Tibial nerve (tissue), 4 donors: ENCODE results near the gene PRDM5.

ENCODE experiments used
- EP300 ChIP-seq, 2 donors: sonication (generic); formaldehyde crosslinking; IDR thresholded peaks; one replicate each; pipeline ENCODE4 v1.6.1; 2017; ENCODE audit warnings: antibody characterized with exemption in 2 of 2, mild to moderate bottlenecking in 1 of 2
- POLR2A ChIP-seq, 2 donors: fragments of 450-650 bp; IDR thresholded peaks; one replicate each; pipeline ENCODE4 v1.6.1; 2017; ENCODE audit warnings: antibody characterized with exemption in 2 of 2, mild to moderate bottlenecking in 2 of 2, moderate library complexity in 2 of 2
- TF ChIP-seq, protein P1 (sequence below), 5 experiments: fragments of 200-600 bp in 3 of 5; fragments of 450-650 bp in 2 of 5; sonication (generic) in 3 of 5; IDR thresholded peaks; one replicate each; pipeline ENCODE4 v1.5.1; 2016 to 2019; ENCODE audit warnings: antibody characterized with exemption in 5 of 5, mild to moderate bottlenecking in 3 of 5, moderate library complexity in 2 of 5

DNA sequence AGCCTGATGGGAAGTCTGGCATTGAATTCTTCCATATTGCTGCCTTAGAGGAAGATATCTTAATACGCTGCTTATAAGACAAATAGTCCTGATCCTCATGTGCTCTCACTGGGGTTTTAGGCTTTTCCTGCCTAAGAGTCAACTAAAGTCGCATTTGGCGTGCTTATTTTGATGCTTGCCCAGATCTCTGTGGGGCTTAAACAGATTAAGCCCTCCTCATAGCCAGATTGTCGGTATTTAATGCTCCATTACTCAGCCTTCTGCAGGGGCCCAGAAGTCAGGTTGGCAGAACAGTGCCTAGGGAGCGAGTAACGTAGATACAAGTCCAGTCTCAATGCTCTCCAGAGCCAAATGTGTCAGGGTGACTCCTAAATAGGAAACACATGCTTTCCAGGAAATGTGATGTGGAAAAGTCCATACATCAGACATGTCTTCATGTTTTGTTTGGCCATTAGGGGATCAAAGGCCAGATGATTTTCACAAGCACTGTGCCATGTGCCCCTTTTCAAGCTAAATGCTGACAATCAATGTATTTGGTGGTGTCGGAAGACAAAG is 262.8 kb downstream of the PRDM5 start:
- TF ChIP-seq, protein P1, sequence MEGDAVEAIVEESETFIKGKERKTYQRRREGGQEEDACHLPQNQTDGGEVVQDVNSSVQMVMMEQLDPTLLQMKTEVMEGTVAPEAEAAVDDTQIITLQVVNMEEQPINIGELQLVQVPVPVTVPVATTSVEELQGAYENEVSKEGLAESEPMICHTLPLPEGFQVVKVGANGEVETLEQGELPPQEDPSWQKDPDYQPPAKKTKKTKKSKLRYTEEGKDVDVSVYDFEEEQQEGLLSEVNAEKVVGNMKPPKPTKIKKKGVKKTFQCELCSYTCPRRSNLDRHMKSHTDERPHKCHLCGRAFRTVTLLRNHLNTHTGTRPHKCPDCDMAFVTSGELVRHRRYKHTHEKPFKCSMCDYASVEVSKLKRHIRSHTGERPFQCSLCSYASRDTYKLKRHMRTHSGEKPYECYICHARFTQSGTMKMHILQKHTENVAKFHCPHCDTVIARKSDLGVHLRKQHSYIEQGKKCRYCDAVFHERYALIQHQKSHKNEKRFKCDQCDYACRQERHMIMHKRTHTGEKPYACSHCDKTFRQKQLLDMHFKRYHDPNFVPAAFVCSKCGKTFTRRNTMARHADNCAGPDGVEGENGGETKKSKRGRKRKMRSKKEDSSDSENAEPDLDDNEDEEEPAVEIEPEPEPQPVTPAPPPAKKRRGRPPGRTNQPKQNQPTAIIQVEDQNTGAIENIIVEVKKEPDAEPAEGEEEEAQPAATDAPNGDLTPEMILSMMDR (IDR thresholded peaks at IDR 0.05) = no peak
- TF ChIP-seq EP300 (IDR thresholded peaks at IDR 0.05) (no peak), POLR2A (IDR thresholded peaks at IDR 0.05) (no peak)
